Mesendoderm (in vitro differentiated cells): Measurements from ENCODE around the gene SLTM.
"Not testable (repeated sequence)": the region's sequence is repeated elsewhere in the genome, so short reads cannot be mapped to it uniquely, and the experiment has no call there.

Source experiments
- DNase-seq: peaks from one replicate; pipeline ENCODE4 v3.0.0; 2013
- H2AK5ac ChIP-seq: 2 replicates; pipeline ENCODE4 v1.6.1; 2013; ENCODE audit warnings: low read length, inconsistent platforms
- H2BK120ac ChIP-seq: 2 replicates; pipeline ENCODE4 v1.6.1; 2013; ENCODE audit warnings: low read depth, mild to moderate bottlenecking, low read length, moderate library complexity, mixed read lengths
- H2BK15ac ChIP-seq: replicated peaks from 2 replicates; pipeline ENCODE4 v1.6.1; 2013; ENCODE audit warnings: low read depth, mild to moderate bottlenecking, moderate library complexity
- H2BK5ac ChIP-seq: 2 replicates; pipeline ENCODE4 v1.6.1; 2013; ENCODE audit warnings: low read length, inconsistent platforms
- H3K18ac ChIP-seq: 2 replicates; pipeline ENCODE4 v1.6.1; 2013; ENCODE audit warnings: mild to moderate bottlenecking, low read length, mixed read lengths
- H3K23ac ChIP-seq: one replicate; pipeline ENCODE4 v1.6.1; 2013; ENCODE audit warnings: low read length
- H3K27ac ChIP-seq: 2 replicates; pipeline ENCODE4 v1.5.1; 2013; ENCODE audit warnings: low read depth, mild to moderate bottlenecking, inconsistent platforms, low read length, moderate library complexity
- H3K27me3 ChIP-seq: 2 replicates; pipeline ENCODE4 v1.6.1; 2013; ENCODE audit warnings: low read length, control low read depth, mild to moderate bottlenecking, inconsistent platforms; ENCODE audit not compliant: insufficient read depth, poor library complexity
- H3K36me3 ChIP-seq: 2 replicates; pipeline ENCODE4 v1.6.1; 2013; ENCODE audit warnings: low read length, inconsistent platforms; ENCODE audit not compliant: control insufficient read depth, insufficient read depth
- H3K4ac ChIP-seq: one replicate; pipeline ENCODE4 v1.6.1; 2013; ENCODE audit warnings: low read depth, mild to moderate bottlenecking, low read length, moderate library complexity
- H3K4me1 ChIP-seq: 2 replicates; pipeline ENCODE4 v1.6.1; 2013; ENCODE audit warnings: low read depth, low read length, inconsistent platforms; ENCODE audit not compliant: control insufficient read depth
- H3K4me2 ChIP-seq: 2 replicates; pipeline ENCODE4 v1.6.1; 2013; ENCODE audit warnings: low read length
- H3K4me3 ChIP-seq: 2 replicates; pipeline ENCODE4 v1.5.1; 2013; ENCODE audit warnings: mild to moderate bottlenecking, low read length
- H3K56ac ChIP-seq: one replicate; pipeline ENCODE4 v1.6.1; 2013; ENCODE audit warnings: low read length
- H3K79me1 ChIP-seq: 2 replicates; pipeline ENCODE4 v1.6.1; 2013; ENCODE audit warnings: low read length, inconsistent platforms
- H3K79me2 ChIP-seq: 2 replicates; pipeline ENCODE4 v1.6.1; 2013; ENCODE audit warnings: mild to moderate bottlenecking, low read length; ENCODE audit not compliant: control insufficient read depth, insufficient read depth
- H3K9ac ChIP-seq: 2 replicates; pipeline ENCODE4 v1.6.1; 2013; ENCODE audit warnings: low read length, inconsistent platforms
- H4K5ac ChIP-seq: one replicate; pipeline ENCODE4 v1.6.1; 2013; ENCODE audit warnings: low read length
- H4K8ac ChIP-seq: one replicate; pipeline ENCODE4 v1.6.1; 2013; ENCODE audit warnings: low read depth, mild to moderate bottlenecking, control low read depth, low read length, moderate library complexity
- WGBS: extraction: QIAGEN DNeasy Blood & Tissue Kit; methylation state at CpG from one replicate; pipeline ENCODE4 v1.1.7; 2013; ENCODE audit warnings: low lambda C conversion rate, missing lambda C conversion rate; ENCODE audit not compliant: insufficient coverage; ENCODE audit errors: extremely low coverage; 5-methylcytosine and 5-hydroxymethylcytosine counted together

SLTM gene

DNA sequence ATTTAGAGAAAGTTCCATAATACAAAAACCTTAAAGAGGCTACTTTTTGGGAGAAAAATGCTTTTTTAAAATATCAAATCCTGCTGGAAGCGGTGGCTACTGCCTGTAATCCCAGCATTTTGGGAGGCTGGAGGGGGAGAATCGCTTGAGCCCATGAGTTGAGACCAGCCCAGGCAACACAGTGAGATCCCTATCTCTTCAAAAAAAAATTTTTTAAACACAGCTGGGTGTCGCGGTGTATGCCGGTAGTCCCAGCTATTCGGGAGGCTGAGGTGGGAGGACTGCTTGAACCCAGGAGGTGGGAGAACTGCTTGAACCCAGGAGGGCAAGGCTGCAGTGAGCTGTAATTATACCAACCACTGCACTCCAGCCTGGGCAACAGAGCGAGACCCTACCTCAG is 14.2 kb downstream of the SLTM start:
- no peak for DNase-seq
- Histone ChIP-seq H3K79me2 (peaks cover 29% of the 10 kb centered on the region), H3K56ac (no peak overlapping the region), H2BK15ac (no peak overlapping the region), H2BK5ac (no peak overlapping the region), H3K4me3 (no peak overlapping the region), H3K27me3 (no peaks in the 10 kb centered on the region), H3K4ac (no peak overlapping the region), H3K4me1 (no peaks in the 10 kb centered on the region), H3K9ac (no peak overlapping the region), H3K23ac (no peak overlapping the region), H2AK5ac (no peak overlapping the region), H3K4me2 (no peak overlapping the region), H2BK120ac (no peak overlapping the region), H4K5ac (no peak overlapping the region), H3K18ac (no peak overlapping the region), H4K8ac (no peak overlapping the region), H3K79me1 (peaks cover 9% of the 10 kb centered on the region), H3K36me3 (no peaks in the 10 kb centered on the region), H3K27ac (no peak overlapping the region)
- WGBS, result no CpG with 5 or more reads among the region's 7 CpGs

DNA sequence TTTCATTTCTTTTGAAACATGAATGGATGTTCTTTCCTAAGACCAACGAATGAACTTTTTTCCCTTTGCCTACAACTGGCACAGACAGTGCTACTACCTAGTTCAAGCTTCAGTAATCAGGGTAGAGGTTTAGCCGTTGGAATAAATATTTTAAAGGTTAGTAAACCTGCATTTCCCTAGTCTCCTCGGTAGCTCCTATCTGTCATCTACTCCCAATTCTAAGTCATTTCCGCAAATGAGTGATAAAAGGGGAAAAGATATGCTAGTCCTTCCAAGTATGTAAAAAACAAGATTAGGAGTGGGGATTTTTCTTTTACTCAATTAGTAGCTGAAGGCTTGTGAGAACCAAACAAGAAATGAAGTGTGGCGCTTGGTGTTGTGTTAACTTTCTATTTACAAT is 15.2 kb downstream of the SLTM start:
- no peak overlapping the region for H3K9ac ChIP-seq
- no peaks in the 10 kb centered on the region for H3K27me3 ChIP-seq
- no peaks in the 10 kb centered on the region for H3K4me1 ChIP-seq

DNA sequence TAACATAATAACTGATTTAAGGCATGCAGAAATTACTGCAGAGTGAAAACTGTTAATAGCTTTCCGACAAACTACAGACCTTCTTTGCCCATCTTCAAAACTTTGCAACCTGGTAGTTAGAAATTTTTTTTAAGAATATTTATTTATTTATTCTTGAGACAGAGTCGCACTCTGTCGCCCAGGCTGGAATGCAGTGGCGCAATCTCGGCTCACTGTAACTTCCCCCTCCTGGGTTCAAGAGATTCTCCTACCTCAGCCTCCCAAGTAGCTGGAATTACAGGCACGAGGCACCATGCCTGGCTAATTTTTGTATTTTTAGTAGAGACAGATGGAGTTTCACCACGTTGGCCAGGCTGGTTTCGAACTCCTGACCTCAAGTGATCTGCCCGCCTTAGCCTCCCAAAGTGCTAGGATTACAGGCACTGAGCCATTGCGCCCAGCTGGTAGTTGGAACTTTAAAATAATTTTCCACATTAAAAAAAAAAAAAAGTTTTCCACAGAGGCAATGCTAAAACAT is 15.8 kb downstream of the SLTM start:
- no CpG with 5 or more reads among the region's 10 CpGs for WGBS
- H3K27me3 ChIP-seq, DNase-seq, H4K8ac ChIP-seq, H2AK5ac ChIP-seq, H2BK120ac ChIP-seq, H3K4me1 ChIP-seq, H3K23ac ChIP-seq, H2BK15ac ChIP-seq, H3K27ac ChIP-seq, H3K4ac ChIP-seq, H3K18ac ChIP-seq, H3K79me1 ChIP-seq, H2BK5ac ChIP-seq, H3K9ac ChIP-seq, H3K4me3 ChIP-seq, H3K56ac ChIP-seq, H3K4me2 ChIP-seq, H3K36me3 ChIP-seq, H4K5ac ChIP-seq: not testable (repeated sequence)
- H3K79me2 ChIP-seq, result peaks cover 20% of the 10 kb centered on the region

More for the DNA sequence above, 15.2 kb downstream of the SLTM start:
- Histone ChIP-seq H3K4me2 (no peak overlapping the region), H2AK5ac (no peak overlapping the region), H3K18ac (no peak overlapping the region), H3K56ac (no peak overlapping the region), H3K4me3 (no peak overlapping the region), H3K79me1 (peaks cover 7% of the 10 kb centered on the region), H3K23ac (no peak overlapping the region), H2BK15ac (no peak overlapping the region), H4K5ac (no peak overlapping the region), H3K79me2 (peaks cover 26% of the 10 kb centered on the region), H4K8ac (no peak overlapping the region), H3K4ac (no peak overlapping the region), H3K36me3 (no peaks in the 10 kb centered on the region), H2BK120ac (no peak overlapping the region), H3K27ac (no peak overlapping the region), H2BK5ac (no peak overlapping the region)
- WGBS, result no CpG with 5 or more reads among the region's 5 CpGs
- peak; percentile 77 for DNase-seq

DNA sequence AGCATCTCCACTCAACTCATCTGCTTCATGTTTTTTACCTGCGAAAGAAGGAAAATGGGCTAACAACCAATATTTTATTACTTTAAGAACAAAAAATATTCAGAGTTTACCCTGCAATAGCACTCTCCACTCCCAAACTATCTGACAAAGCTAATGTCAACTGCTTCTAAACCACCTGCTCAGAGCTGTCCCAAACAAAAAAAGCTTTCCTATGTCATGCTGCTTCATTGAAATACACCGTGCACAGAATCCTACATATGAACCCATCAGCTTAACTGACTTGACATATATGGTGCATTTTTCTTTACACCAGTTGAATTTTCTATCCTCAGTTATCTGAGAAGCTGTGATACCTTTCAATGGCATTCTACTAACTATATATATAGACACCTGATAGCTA is 16.5 kb downstream of the SLTM start:
- H2BK15ac ChIP-seq, result no peak overlapping the region
- DNase-seq, result no peak
- no peak overlapping the region for H3K23ac ChIP-seq
- no peak overlapping the region for H3K4ac ChIP-seq
- no peak overlapping the region for H2BK120ac ChIP-seq
- no peaks in the 10 kb centered on the region for H3K4me1 ChIP-seq
- H3K18ac ChIP-seq, result no peak overlapping the region
- H4K8ac ChIP-seq, result no peak overlapping the region
- no CpG with 5 or more reads among the region's 2 CpGs for WGBS
- no peaks in the 10 kb centered on the region for H3K27me3 ChIP-seq
- H2BK5ac ChIP-seq, result no peak overlapping the region
- H3K9ac ChIP-seq, result no peak overlapping the region
- H3K56ac ChIP-seq, result no peak overlapping the region
- peaks cover 4% of the 10 kb centered on the region for H3K79me1 ChIP-seq
- no peak overlapping the region for H4K5ac ChIP-seq
- H3K79me2 ChIP-seq, result peaks cover 18% of the 10 kb centered on the region
- no peak overlapping the region for H3K4me2 ChIP-seq
- H3K4me3 ChIP-seq, result no peak overlapping the region
- H3K27ac ChIP-seq, result no peak overlapping the region
- no peak overlapping the region for H2AK5ac ChIP-seq
- H3K36me3 ChIP-seq, result no peaks in the 10 kb centered on the region

DNA sequence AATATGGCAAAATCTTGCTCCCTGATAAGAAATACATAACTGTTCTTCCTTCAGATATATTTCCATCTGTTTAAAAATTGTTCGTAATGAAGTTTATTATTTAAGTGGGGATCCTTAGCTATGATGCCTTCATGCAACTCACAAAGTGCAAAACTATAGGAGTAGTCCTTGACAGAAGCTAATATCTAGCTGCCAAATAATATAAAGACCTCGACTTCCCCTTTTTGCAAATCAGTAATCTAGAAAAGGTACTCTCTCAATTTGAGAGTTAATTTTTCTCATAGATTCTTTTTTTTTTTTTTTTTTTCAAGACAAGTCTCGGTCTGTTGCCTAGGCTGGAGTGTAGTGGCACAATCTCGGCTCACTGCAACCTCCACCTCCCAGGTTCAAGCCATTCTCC is 23.0 kb downstream of the SLTM start:
- Histone ChIP-seq H2BK15ac (no peak overlapping the region), H3K23ac (no peak overlapping the region), H3K4ac (no peak overlapping the region), H3K4me2 (no peak overlapping the region), H3K4me1 (no peaks in the 10 kb centered on the region), H2AK5ac (no peak overlapping the region), H3K18ac (no peak overlapping the region), H3K79me1 (peaks cover 3% of the 10 kb centered on the region), H3K9ac (no peak overlapping the region), H3K27ac (no peak overlapping the region), H2BK5ac (no peak overlapping the region), H3K79me2 (peaks cover 6% of the 10 kb centered on the region), H4K8ac (no peak overlapping the region), H3K27me3 (no peaks in the 10 kb centered on the region), H3K36me3 (no peaks in the 10 kb centered on the region), H3K4me3 (no peak overlapping the region), H2BK120ac (no peak overlapping the region), H3K56ac (no peak overlapping the region), H4K5ac (no peak overlapping the region)
- DNase-seq, result no peak
- no CpG with 5 or more reads among the region's 4 CpGs for WGBS

GRCh38 chr15:58909616-58910015 is 23.9 kb downstream of the SLTM start:
- H3K56ac ChIP-seq, result no peak overlapping the region
- no peak overlapping the region for H3K4me3 ChIP-seq
- no peak overlapping the region for H3K18ac ChIP-seq
- H2BK120ac ChIP-seq, result no peak overlapping the region
- no peak for DNase-seq
- no peak overlapping the region for H3K4me2 ChIP-seq
- peaks cover 2% of the 10 kb centered on the region for H3K79me1 ChIP-seq
- H3K27me3 ChIP-seq, result no peaks in the 10 kb centered on the region
- H4K5ac ChIP-seq, result no peak overlapping the region
- no peaks in the 10 kb centered on the region for H3K4me1 ChIP-seq
- H3K79me2 ChIP-seq, result peaks cover 6% of the 10 kb centered on the region
- H3K4ac ChIP-seq, result peak overlapping the region; percentile 36
- H3K9ac ChIP-seq, result no peak overlapping the region
- H2BK15ac ChIP-seq, result no peak overlapping the region
- no peaks in the 10 kb centered on the region for H3K36me3 ChIP-seq
- no peak overlapping the region for H3K23ac ChIP-seq
- H2AK5ac ChIP-seq, result no peak overlapping the region
- H3K27ac ChIP-seq, result no peak overlapping the region
- H4K8ac ChIP-seq, result no peak overlapping the region
- WGBS, result no CpG with 5 or more reads among the region's 1 CpG
- H2BK5ac ChIP-seq, result no peak overlapping the region
